ENCODE results near the gene TRIO.

The TRIO gene

DNA sequence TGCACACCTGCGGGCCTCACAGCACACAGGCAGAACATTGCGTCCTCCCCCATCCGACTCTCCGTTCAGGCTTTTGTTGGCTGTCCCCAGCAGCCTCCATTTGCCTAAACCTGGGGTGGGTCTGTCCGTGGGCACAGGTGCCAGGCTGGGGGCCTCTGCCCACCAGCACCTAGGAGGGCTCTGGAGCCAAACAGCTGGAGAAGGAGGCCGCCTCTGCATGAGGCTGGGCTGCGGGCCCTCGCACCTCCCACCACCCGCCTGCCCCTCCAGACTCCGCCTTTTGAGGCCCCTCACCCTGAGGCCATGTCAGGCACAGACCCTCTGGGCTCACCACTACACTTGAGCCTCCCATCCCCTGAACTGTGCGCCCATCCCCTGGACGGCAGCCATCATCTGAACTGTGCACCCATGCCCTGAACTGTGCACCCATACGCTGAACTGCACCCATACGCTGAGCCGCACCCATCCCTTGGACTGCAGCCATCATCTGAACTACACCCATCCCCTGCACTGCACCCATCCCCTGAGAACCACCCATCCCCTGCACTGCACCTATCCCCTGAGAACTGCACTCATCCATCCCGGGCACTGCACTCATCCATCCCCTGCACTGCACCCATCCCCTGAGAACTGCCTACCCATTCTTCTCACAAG is 340.5 kb downstream of the TRIO start:
- TF ChIP-seq ZFP30 (CRISPR knock-in tag; IDR thresholded peaks at IDR 0.05) (no peak), ZNF8 (CRISPR knock-in tag; IDR thresholded peaks at IDR 0.05) (no peak)
- ATAC-seq: peak; percentile 3; the same call in 2 of the 3 replicates

DNA sequence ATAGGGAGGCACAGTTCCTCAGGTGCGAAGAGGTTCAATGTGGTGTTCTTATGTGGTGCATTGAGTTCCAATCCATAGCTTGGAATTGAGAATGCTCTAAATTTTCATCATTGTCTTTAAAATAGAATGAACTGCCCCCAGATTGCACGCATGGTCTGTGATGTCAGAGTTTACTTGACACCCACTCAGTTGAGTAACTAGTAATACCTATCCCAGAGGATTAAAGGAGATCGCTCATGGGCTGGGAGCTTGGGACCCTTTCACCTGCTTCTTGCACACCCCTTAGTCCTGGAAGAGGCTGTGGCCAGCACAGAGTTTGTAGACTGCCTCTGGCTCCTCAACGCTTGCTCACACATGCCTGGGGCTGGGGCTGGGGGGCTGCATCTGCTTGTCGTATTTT is 343.3 kb downstream of the TRIO start:
- TF ChIP-seq BACH2 (CRISPR knock-in tag; IDR thresholded peaks at IDR 0.05; ENCODE audit: borderline replicate concordance) (no peak), ARNTL (CRISPR knock-in tag; IDR thresholded peaks at IDR 0.05; ENCODE audit: borderline replicate concordance, low read depth) (no peak), ZC3H10 (CRISPR knock-in tag; IDR thresholded peaks at IDR 0.05) (no peak), ZNF70 (CRISPR knock-in tag; IDR thresholded peaks at IDR 0.05) (no peak), ZNF565 (CRISPR knock-in tag; conservative IDR thresholded peaks at IDR 0.05; ENCODE audit: low read depth) (no peak)

DNA sequence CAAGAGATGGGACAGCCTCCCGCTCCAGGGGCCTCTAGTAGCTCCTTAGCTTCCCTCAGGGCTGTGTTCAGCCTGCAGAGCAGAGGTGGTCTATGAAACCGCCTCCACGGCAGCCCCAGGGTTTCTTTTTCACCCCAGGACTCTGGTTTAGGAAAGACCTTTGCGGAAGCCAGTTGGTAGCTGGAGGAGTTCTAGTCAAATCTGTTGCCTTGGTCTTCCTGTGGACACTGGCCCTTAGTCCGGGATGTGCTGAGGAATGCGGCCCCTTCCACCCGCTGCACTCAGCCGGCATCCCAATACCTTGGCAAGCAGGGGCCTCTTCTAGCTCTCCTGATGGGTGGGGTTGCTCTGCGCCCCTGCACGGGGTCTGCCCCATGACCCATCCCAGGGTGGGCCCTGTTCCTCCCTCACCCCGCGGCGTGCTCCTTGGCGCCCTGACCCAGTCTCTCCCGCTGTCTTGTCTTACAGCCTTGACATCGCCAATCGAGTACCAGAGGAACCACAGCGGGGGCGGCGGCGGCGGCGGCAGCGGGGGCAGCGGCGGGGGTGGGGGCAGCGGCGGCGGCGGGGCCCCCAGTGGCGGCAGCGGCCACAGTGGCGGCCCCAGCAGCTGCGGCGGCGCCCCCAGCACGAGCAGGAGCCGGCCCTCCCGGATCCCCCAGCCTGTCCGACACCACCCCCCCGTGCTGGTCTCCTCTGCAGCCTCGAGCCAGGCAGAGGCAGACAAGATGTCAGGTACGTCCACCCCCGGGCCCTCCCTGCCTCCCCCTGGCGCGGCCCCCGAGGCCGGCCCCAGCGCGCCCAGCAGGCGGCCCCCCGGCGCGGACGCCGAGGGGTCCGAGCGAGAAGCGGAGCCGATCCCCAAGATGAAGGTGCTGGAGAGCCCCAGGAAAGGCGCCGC is 344.1 kb downstream of the TRIO start:
- no peak for TF ChIP-seq ZFP30 (CRISPR knock-in tag; IDR thresholded peaks at IDR 0.05)
- TF ChIP-seq, protein P1, sequence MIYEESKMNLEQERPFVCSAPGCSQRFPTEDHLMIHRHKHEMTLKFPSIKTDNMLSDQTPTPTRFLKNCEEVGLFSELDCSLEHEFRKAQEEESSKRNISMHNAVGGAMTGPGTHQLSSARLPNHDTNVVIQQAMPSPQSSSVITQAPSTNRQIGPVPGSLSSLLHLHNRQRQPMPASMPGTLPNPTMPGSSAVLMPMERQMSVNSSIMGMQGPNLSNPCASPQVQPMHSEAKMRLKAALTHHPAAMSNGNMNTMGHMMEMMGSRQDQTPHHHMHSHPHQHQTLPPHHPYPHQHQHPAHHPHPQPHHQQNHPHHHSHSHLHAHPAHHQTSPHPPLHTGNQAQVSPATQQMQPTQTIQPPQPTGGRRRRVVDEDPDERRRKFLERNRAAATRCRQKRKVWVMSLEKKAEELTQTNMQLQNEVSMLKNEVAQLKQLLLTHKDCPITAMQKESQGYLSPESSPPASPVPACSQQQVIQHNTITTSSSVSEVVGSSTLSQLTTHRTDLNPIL (CRISPR knock-in tag; IDR thresholded peaks at IDR 0.05; ENCODE audit: low read depth): no peak
- TF ChIP-seq, protein P2, sequence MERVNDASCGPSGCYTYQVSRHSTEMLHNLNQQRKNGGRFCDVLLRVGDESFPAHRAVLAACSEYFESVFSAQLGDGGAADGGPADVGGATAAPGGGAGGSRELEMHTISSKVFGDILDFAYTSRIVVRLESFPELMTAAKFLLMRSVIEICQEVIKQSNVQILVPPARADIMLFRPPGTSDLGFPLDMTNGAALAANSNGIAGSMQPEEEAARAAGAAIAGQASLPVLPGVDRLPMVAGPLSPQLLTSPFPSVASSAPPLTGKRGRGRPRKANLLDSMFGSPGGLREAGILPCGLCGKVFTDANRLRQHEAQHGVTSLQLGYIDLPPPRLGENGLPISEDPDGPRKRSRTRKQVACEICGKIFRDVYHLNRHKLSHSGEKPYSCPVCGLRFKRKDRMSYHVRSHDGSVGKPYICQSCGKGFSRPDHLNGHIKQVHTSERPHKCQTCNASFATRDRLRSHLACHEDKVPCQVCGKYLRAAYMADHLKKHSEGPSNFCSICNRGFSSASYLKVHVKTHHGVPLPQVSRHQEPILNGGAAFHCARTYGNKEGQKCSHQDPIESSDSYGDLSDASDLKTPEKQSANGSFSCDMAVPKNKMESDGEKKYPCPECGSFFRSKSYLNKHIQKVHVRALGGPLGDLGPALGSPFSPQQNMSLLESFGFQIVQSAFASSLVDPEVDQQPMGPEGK (CRISPR knock-in tag; IDR thresholded peaks at IDR 0.05; ENCODE audit: borderline replicate concordance): no peak
- no peak for TF ChIP-seq ISL1 (CRISPR knock-in tag; IDR thresholded peaks at IDR 0.05)
- no peak for TF ChIP-seq ZFP3 (CRISPR knock-in tag; IDR thresholded peaks at IDR 0.05)
- TF ChIP-seq, protein P3, sequence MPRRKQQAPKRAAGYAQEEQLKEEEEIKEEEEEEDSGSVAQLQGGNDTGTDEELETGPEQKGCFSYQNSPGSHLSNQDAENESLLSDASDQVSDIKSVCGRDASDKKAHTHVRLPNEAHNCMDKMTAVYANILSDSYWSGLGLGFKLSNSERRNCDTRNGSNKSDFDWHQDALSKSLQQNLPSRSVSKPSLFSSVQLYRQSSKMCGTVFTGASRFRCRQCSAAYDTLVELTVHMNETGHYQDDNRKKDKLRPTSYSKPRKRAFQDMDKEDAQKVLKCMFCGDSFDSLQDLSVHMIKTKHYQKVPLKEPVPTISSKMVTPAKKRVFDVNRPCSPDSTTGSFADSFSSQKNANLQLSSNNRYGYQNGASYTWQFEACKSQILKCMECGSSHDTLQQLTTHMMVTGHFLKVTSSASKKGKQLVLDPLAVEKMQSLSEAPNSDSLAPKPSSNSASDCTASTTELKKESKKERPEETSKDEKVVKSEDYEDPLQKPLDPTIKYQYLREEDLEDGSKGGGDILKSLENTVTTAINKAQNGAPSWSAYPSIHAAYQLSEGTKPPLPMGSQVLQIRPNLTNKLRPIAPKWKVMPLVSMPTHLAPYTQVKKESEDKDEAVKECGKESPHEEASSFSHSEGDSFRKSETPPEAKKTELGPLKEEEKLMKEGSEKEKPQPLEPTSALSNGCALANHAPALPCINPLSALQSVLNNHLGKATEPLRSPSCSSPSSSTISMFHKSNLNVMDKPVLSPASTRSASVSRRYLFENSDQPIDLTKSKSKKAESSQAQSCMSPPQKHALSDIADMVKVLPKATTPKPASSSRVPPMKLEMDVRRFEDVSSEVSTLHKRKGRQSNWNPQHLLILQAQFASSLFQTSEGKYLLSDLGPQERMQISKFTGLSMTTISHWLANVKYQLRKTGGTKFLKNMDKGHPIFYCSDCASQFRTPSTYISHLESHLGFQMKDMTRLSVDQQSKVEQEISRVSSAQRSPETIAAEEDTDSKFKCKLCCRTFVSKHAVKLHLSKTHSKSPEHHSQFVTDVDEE (CRISPR knock-in tag; IDR thresholded peaks at IDR 0.05): no peak
- TF ChIP-seq ZC3H10 (CRISPR knock-in tag; IDR thresholded peaks at IDR 0.05): no peak
- no peak for TF ChIP-seq OSR1 (CRISPR knock-in tag; IDR thresholded peaks at IDR 0.05)
- TF ChIP-seq TCF4 (CRISPR knock-in tag; IDR thresholded peaks at IDR 0.05; ENCODE audit: borderline replicate concordance): no peak

More for the DNA sequence above, 343.3 kb downstream of the TRIO start:
- no peak for ATAC-seq

DNA sequence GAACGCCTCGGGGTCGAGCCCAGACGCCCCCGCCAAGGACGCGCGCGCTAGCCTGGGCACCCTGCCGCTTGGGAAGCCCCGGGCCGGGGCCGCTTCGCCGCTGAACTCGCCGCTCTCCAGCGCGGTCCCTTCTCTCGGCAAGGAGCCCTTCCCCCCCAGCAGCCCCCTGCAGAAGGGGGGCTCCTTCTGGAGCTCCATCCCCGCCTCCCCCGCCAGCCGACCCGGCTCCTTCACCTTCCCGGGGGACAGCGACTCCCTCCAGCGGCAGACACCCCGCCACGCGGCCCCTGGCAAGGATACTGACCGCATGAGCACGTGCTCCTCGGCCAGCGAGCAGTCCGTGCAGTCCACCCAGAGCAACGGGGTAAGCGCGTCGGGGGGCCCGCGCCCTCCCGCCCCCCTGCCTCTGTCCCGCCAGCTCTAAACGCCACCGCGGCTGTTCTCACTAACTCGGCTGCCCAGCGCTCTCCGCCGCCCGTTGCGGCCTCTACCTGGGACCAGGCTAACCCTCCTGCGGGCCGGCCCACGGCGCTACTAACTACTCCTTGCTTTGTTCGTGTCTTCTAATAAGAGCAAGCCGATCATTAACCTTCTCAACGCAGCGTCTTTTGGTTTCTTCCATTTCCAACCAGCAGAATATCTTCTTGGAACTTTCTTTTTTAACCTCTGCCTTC is 344.9 kb downstream of the TRIO start:
- no peak for ATAC-seq
- TF ChIP-seq, protein P4, sequence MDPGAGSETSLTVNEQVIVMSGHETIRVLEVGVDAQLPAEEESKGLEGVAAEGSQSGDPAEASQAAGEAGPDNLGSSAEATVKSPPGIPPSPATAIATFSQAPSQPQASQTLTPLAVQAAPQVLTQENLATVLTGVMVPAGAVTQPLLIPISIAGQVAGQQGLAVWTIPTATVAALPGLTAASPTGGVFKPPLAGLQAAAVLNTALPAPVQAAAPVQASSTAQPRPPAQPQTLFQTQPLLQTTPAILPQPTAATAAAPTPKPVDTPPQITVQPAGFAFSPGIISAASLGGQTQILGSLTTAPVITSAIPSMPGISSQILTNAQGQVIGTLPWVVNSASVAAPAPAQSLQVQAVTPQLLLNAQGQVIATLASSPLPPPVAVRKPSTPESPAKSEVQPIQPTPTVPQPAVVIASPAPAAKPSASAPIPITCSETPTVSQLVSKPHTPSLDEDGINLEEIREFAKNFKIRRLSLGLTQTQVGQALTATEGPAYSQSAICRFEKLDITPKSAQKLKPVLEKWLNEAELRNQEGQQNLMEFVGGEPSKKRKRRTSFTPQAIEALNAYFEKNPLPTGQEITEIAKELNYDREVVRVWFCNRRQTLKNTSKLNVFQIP (CRISPR knock-in tag; IDR thresholded peaks at IDR 0.05; ENCODE audit: borderline replicate concordance, low read depth): no peak
- TF ChIP-seq CSDC2 (CRISPR knock-in tag; IDR thresholded peaks at IDR 0.05): no peak

More for the DNA sequence above, 344.1 kb downstream of the TRIO start:
- no peak for ATAC-seq

DNA sequence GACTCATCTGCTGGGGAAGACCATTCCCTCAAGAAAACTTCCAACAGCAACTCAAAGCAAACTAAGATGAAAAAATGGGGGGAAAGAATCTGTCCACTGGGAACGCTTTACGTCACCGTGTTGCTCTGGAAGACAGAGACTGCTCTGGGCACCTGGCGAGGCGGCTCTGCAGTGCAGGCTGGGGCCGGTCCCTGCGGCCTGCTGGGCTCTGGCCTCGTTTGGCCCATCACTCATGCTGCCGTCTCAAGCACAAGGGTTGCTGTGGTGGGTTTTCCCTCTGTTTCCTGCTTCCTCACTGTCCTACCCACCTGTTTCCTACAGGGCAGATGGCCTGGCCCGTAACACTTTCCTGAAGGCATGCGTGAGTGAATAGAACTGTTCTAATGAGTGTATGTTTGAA is 345.6 kb downstream of the TRIO start:
- no peak for ATAC-seq
- TF ChIP-seq ZNF565 (CRISPR knock-in tag; conservative IDR thresholded peaks at IDR 0.05; ENCODE audit: low read depth) (no peak), CSDC2 (CRISPR knock-in tag; IDR thresholded peaks at IDR 0.05) (no peak), ISL1 (CRISPR knock-in tag; IDR thresholded peaks at IDR 0.05) (no peak), RARB (CRISPR knock-in tag; IDR thresholded peaks at IDR 0.05) (no peak), ZC3H10 (CRISPR knock-in tag; IDR thresholded peaks at IDR 0.05) (no peak), GLIS3 (CRISPR knock-in tag; IDR thresholded peaks at IDR 0.05) (no peak), ZNF8 (CRISPR knock-in tag; IDR thresholded peaks at IDR 0.05) (no peak), ZFP3 (CRISPR knock-in tag; IDR thresholded peaks at IDR 0.05) (no peak), OSR1 (CRISPR knock-in tag; IDR thresholded peaks at IDR 0.05) (no peak), TOX (CRISPR knock-in tag; IDR thresholded peaks at IDR 0.05; ENCODE audit: borderline replicate concordance) (no peak), SNAI2 (CRISPR knock-in tag; IDR thresholded peaks at IDR 0.05) (no peak)
- TF ChIP-seq, protein P4 (CRISPR knock-in tag; IDR thresholded peaks at IDR 0.05; ENCODE audit: borderline replicate concordance, low read depth): no peak
- TF ChIP-seq, protein P5, sequence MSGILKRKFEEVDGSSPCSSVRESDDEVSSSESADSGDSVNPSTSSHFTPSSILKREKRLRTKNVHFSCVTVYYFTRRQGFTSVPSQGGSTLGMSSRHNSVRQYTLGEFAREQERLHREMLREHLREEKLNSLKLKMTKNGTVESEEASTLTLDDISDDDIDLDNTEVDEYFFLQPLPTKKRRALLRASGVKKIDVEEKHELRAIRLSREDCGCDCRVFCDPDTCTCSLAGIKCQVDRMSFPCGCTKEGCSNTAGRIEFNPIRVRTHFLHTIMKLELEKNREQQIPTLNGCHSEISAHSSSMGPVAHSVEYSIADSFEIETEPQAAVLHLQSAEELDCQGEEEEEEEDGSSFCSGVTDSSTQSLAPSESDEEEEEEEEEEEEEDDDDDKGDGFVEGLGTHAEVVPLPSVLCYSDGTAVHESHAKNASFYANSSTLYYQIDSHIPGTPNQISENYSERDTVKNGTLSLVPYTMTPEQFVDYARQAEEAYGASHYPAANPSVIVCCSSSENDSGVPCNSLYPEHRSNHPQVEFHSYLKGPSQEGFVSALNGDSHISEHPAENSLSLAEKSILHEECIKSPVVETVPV (CRISPR knock-in tag; IDR thresholded peaks at IDR 0.05): no peak
